Stomach (tissue), 9 donors: ENCODE measurements around the gene MVP. TPM values are rescaled to one million over a fixed set of nuclear protein-coding genes. Genes with fewer than 3 reads are reported as not detected.
"Not testable (repeated sequence)": the region's sequence is repeated elsewhere in the genome, so short reads cannot be mapped to it uniquely, and the experiment has no call there.

ENCODE experiments used
- DNase-seq, 2 donors: peaks; one replicate each; pipeline versions ENCODE4 v3.0.0 to v3.0.0-alpha.2; 2013 to 2019
- H3K27ac ChIP-seq, 5 donors: fragments of 200-600 bp in 4 of 5; sonication (generic) in 4 of 5; one replicate each; pipeline ENCODE4 v1.5.1; 2013 to 2019; ENCODE audit warnings: mild to moderate bottlenecking in 1 of 5, moderate library complexity in 1 of 5
- H3K27me3 ChIP-seq, 3 donors: fragments of 200-600 bp; sonication (generic); one replicate each; pipeline ENCODE4 v1.5.1; 2017 to 2019; ENCODE audit warnings: mixed run types in 1 of 3
- H3K36me3 ChIP-seq, 4 donors: fragments of 200-600 bp; sonication (generic); 1 replicate in 3 of 4; 2 replicates in 1 of 4; pipeline ENCODE4 v1.5.1; 2016 to 2019
- H3K4me1 ChIP-seq, 4 donors: fragments of 200-600 bp; sonication (generic); one replicate each; pipeline ENCODE4 v1.5.1; 2016 to 2019
- H3K4me3 ChIP-seq, 4 donors: fragments of 200-600 bp; sonication (generic) in 3 of 4; one replicate each; pipeline ENCODE4 v1.5.1; 2016 to 2019; ENCODE audit warnings: mild to moderate bottlenecking in 1 of 4
- H3K9me3 ChIP-seq, 4 donors: fragments of 200-600 bp; sonication (generic); one replicate each; pipeline ENCODE4 v1.5.1; 2016 to 2019
- CTCF ChIP-seq, 7 experiments: fragments of 450-650 bp in 4 of 7; fragments of 200-600 bp in 3 of 7; sonication (generic) in 3 of 7; IDR thresholded peaks; one replicate each; pipeline ENCODE4 v1.5.1; 2016 to 2019; ENCODE audit warnings: antibody characterized with exemption in 7 of 7, control low read depth in 2 of 7, mild to moderate bottlenecking in 1 of 7
- EP300 ChIP-seq: sonication (generic); formaldehyde crosslinking; IDR thresholded peaks from one replicate; pipeline ENCODE4 v1.6.1; 2017; ENCODE audit warnings: antibody characterized with exemption
- POLR2A ChIP-seq, 4 donors: fragments of 450-650 bp; IDR thresholded peaks; one replicate each; pipeline ENCODE4 v1.6.1; 2016; ENCODE audit warnings: antibody characterized with exemption in 4 of 4, control low read depth in 2 of 4, mild to moderate bottlenecking in 1 of 4, moderate library complexity in 1 of 4
- POLR2AphosphoS5 ChIP-seq, 3 donors: sonication (generic); formaldehyde crosslinking; IDR thresholded peaks; one replicate each; pipeline ENCODE4 v1.6.1; 2016; ENCODE audit warnings: antibody characterized with exemption in 3 of 3
- WGBS, 5 donors: extraction: QIAGEN DNeasy Blood & Tissue Kit in 3 of 5; methylation state at CpG; one replicate each; pipeline versions ENCODE4 v1.1.5 to v1.1.7; 2013 to 2018; 5-methylcytosine and 5-hydroxymethylcytosine counted together
- intact Hi-C: fragments of 100-400 bp; cut with DNase I; formaldehyde crosslinking; loops from one replicate; pipeline ENCODE4 v1.15.1; 2023; ENCODE audit warnings: low total_unique reads
- polyA plus RNA-seq, 3 donors: library from polyadenylated mRNA; stranded (reverse); fragments of 200-250 nt; gene quantifications; one replicate each; pipeline ENCODE4 v1.2.3, GENCODE V29; 2013
- total RNA-seq, 5 donors: library from RNA; depleted of rRNA; stranded (reverse); fragments of >200 nt; gene quantifications; one replicate each; pipeline versions ENCODE4 v1.1.0 to v1.2.3, GENCODE V29; 2014 to 2016
- donor health status: healthy with polysubstance abuse.
- donor health status: Bipolar disorder and iron deficiency.
- donor health status: healthy.

Gene MVP
- total and polyA plus RNA-seq, 8 donors = 92.2 to 453 (median 133) TPM

- no peaks in the 10 kb centered on the region for H3K36me3 ChIP-seq
- peaks cover 4 to 18% (median 16%) of the 10 kb centered on the region in 4 donors for H3K4me1 ChIP-seq
- DNase-seq = peak; percentile 67 to 88
- TF ChIP-seq POLR2A (IDR thresholded peaks at IDR 0.05) (no peak), CTCF (IDR thresholded peaks at IDR 0.05) (peak in 5 of 7 experiments; percentile 38 to 79 (median 67)), POLR2AphosphoS5 (IDR thresholded peaks at IDR 0.05) (no peak)
- H3K27ac ChIP-seq = no peak overlapping the region
- peaks cover 0 to 5% (median 0%) of the 10 kb centered on the region in 3 donors for H3K27me3 ChIP-seq
- H3K4me3 ChIP-seq = peak overlapping the region; percentile 18 to 33 (median 26)
- H3K9me3 ChIP-seq = no peaks in the 10 kb centered on the region
- intact Hi-C loops = no loop called here
- 12 to 22% (median 18%) methylated on average over 31 to 38 of the region's 38 CpGs for WGBS, 5 donors
Measured at GRCh38 chr16:29784901-29785500, 35.3 kb upstream of the MVP start.

- whole genome bisulfite sequencing, 5 donors = 84 to 89% (median 87%) methylated on average over 4 of the region's 4 CpGs
- H3K36me3 ChIP-seq, H3K27ac ChIP-seq, H3K4me3 ChIP-seq, H3K9me3 ChIP-seq, intact Hi-C loops, DNase-seq, H3K27me3 ChIP-seq: not testable (repeated sequence)
- peaks cover 4 to 35% (median 30%) of the 10 kb centered on the region in 4 donors for H3K4me1 ChIP-seq
Measured at GRCh38 chr16:29787155-29787554, 33.1 kb upstream of the MVP start.

- 60 to 77% (median 66%) methylated on average over 15 to 20 of the region's 20 CpGs for WGBS, 5 donors
- H3K4me3 ChIP-seq = peak overlapping the region; percentile 67 to 92 (median 84)
- no peak for DNase-seq
- H3K4me1 ChIP-seq = peaks cover 4 to 40% (median 31%) of the 10 kb centered on the region in 4 donors
- no peaks in the 10 kb centered on the region for H3K36me3 ChIP-seq
- intact Hi-C loops = no loop called here
- TF ChIP-seq POLR2A (IDR thresholded peaks at IDR 0.05) = no peak
- no peak for TF ChIP-seq EP300
- TF ChIP-seq CTCF (IDR thresholded peaks at IDR 0.05) = no peak
- TF ChIP-seq POLR2AphosphoS5 (IDR thresholded peaks at IDR 0.05) = no peak
- peak overlapping the region; percentile 86 to 91 (median 90) for H3K27ac ChIP-seq
- no peaks in the 10 kb centered on the region for H3K27me3 ChIP-seq
- no peaks in the 10 kb centered on the region for H3K9me3 ChIP-seq
Measured at GRCh38 chr16:29789775-29790182, 30.5 kb upstream of the MVP start.

- no peaks in the 10 kb centered on the region for H3K27me3 ChIP-seq
- WGBS, 5 donors = 0 to 1% (median 0%) methylated on average over 56 to 67 of the region's 67 CpGs
- H3K4me1 ChIP-seq = peaks cover 4 to 34% (median 25%) of the 10 kb centered on the region in 4 donors
- H3K4me3 ChIP-seq = peak within 1 kb of the TSS; percentile 67 to 92 (median 84)
- peak; percentile 100 for DNase-seq
- peak within 1 kb of the TSS; percentile 86 to 91 (median 90) for H3K27ac ChIP-seq
- no peaks in the 10 kb centered on the region for H3K9me3 ChIP-seq
- intact Hi-C loops = no loop called here
- no peaks in the 10 kb centered on the region for H3K36me3 ChIP-seq
- TF ChIP-seq CTCF (IDR thresholded peaks at IDR 0.05) (peak in 5 of 7 experiments; percentile 60 to 83 (median 67)), POLR2AphosphoS5 (IDR thresholded peaks at IDR 0.05) (peak; percentile 74 to 97 (median 83)), POLR2A (IDR thresholded peaks at IDR 0.05) (no peak)
Measured at GRCh38 chr16:29790183-29790948, 29.9 kb upstream of the MVP start, which contains the start of gene KIF22. TSS of gene KIF22 (plus strand) at chr16:29790751. CDS start at chr16:29790760, 9 bp downstream.
